Esophagus squamous epithelium (tissue), 5 donors: Measurements from ENCODE around the gene SINHCAF. TPM values are rescaled to one million over a fixed set of nuclear protein-coding genes. Genes with fewer than 3 reads are reported as not detected.

Source experiments
- DNase-seq: peaks from one replicate; lab custom pipeline; 2025; lab: John Stamatoyannopoulos, UW
- H3K27ac ChIP-seq, 4 donors: fragments of 200-600 bp; sonication (generic); one replicate each; pipeline ENCODE4 v1.5.1; 2016 to 2019; ENCODE audit warnings: mild to moderate bottlenecking in 1 of 4
- H3K27me3 ChIP-seq, 4 donors: fragments of 200-600 bp; sonication (generic); 1 replicate in 3 of 4; 2 replicates in 1 of 4; pipeline versions ENCODE4 v1.5.1 to v1.6.0; 2017 to 2021; ENCODE audit warnings: antibody characterized with exemption in 1 of 4
- H3K36me3 ChIP-seq, 3 donors: fragments of 200-600 bp; sonication (generic); one replicate each; pipeline ENCODE4 v1.5.1; 2016 to 2019
- H3K4me1 ChIP-seq, 3 donors: fragments of 200-600 bp; sonication (generic); one replicate each; pipeline ENCODE4 v1.5.1; 2017 to 2019
- H3K4me3 ChIP-seq, 4 donors: fragments of 200-600 bp; sonication (generic); 1 replicate in 3 of 4; 2 replicates in 1 of 4; pipeline ENCODE4 v1.5.1; 2016 to 2019; ENCODE audit warnings: mild to moderate bottlenecking in 2 of 4, moderate library complexity in 1 of 4
- H3K9me3 ChIP-seq, 3 donors: fragments of 200-600 bp; sonication (generic); one replicate each; pipeline ENCODE4 v1.5.1; 2016 to 2019
- CTCF ChIP-seq, 6 experiments: fragments of 450-650 bp in 4 of 6; fragments of 200-600 bp in 2 of 6; sonication (generic) in 2 of 6; IDR thresholded peaks; one replicate each; pipeline ENCODE4 v1.5.1; 2016 to 2019; ENCODE audit warnings: antibody characterized with exemption in 6 of 6, mild to moderate bottlenecking in 4 of 6, moderate library complexity in 4 of 6
- POLR2A ChIP-seq, 4 donors: fragments of 450-650 bp; IDR thresholded peaks; one replicate each; pipeline ENCODE4 v1.6.1; 2017; ENCODE audit warnings: antibody characterized with exemption in 4 of 4, mild to moderate bottlenecking in 4 of 4, moderate library complexity in 3 of 4
- WGBS, 2 donors: methylation state at CpG; one replicate each; pipeline ENCODE4 v1.1.5; 2018; 5-methylcytosine and 5-hydroxymethylcytosine counted together
- intact Hi-C: fragments of 100-400 bp; cut with DNase I; formaldehyde crosslinking; loops from one replicate; pipeline ENCODE4 v1.15.0; 2022
- total RNA-seq, 4 donors: library from RNA; depleted of rRNA; stranded (reverse); fragments of >200 nt; gene quantifications; one replicate each; pipeline ENCODE4 v1.1.0, GENCODE V29; 2016
- donor health status: DM: yes; HTN: yes; CAD: no.

Gene SINHCAF
- total RNA-seq, 4 donors from 2014 or later: 52.2 to 71.9 (median 62.0) TPM

- intact Hi-C loops: no loop called here
- DNase-seq: no peak
- WGBS, 2 donors: 75 to 80% methylated on average over 8 to 13 of the region's 13 CpGs
- H3K4me3 ChIP-seq: no peak overlapping the region
- no peaks in the 10 kb centered on the region for H3K27me3 ChIP-seq
- H3K4me1 ChIP-seq: no peaks in the 10 kb centered on the region
- TF ChIP-seq CTCF (IDR thresholded peaks at IDR 0.05): no peak
- TF ChIP-seq POLR2A (IDR thresholded peaks at IDR 0.05): no peak
- no peaks in the 10 kb centered on the region for H3K9me3 ChIP-seq
- H3K36me3 ChIP-seq: peaks cover 7 to 90% (median 8%) of the 10 kb centered on the region in 3 donors
- H3K27ac ChIP-seq: no peak overlapping the region
Measured at GRCh38 chr12:31297572-31298514, 28.1 kb downstream of the SINHCAF start.

GRCh38 chr12:31289441-31289840 is 36.5 kb downstream of the SINHCAF start:
- DNase-seq: no peak
- Histone ChIP-seq H3K27ac (no peak overlapping the region), H3K4me1 (peaks cover 0 to 4% (median 0%) of the 10 kb centered on the region in 3 donors), H3K9me3 (no peaks in the 10 kb centered on the region), H3K27me3 (no peaks in the 10 kb centered on the region), H3K4me3 (no peak overlapping the region), H3K36me3 (peaks cover 0 to 92% (median 27%) of the 10 kb centered on the region in 3 donors)
- intact Hi-C loops: no loop called here
- TF ChIP-seq CTCF (IDR thresholded peaks at IDR 0.05) (no peak), POLR2A (IDR thresholded peaks at IDR 0.05) (no peak)
- WGBS, 2 donors: 67 to 81% methylated on average over 2 of the region's 2 CpGs

GRCh38 chr12:31288381-31288780 is 37.6 kb downstream of the SINHCAF start:
- 92 to 94% methylated on average over 1 to 2 of the region's 2 CpGs for WGBS, 2 donors

GRCh38 chr12:31280183-31280582 is 45.8 kb downstream of the SINHCAF start:
- Histone ChIP-seq H3K9me3 (no peaks in the 10 kb centered on the region), H3K27me3 (no peaks in the 10 kb centered on the region), H3K27ac (peak overlapping the region in 2 of 4 donors; percentile 2 to 30), H3K4me3 (no peak overlapping the region), H3K36me3 (peaks cover 0 to 66% (median 6%) of the 10 kb centered on the region in 3 donors), H3K4me1 (no peaks in the 10 kb centered on the region)
- intact Hi-C loops: no loop called here
- DNase-seq: no peak
- TF ChIP-seq POLR2A (IDR thresholded peaks at IDR 0.05) (no peak), CTCF (IDR thresholded peaks at IDR 0.05) (no peak)

More at GRCh38 chr12:31288381-31288780, 37.6 kb downstream of the SINHCAF start:
- Histone ChIP-seq H3K4me3 (no peak overlapping the region), H3K27ac (no peak overlapping the region), H3K4me1 (peaks cover 0 to 4% (median 0%) of the 10 kb centered on the region in 3 donors), H3K27me3 (no peaks in the 10 kb centered on the region), H3K36me3 (peaks cover 0 to 92% (median 27%) of the 10 kb centered on the region in 3 donors), H3K9me3 (no peaks in the 10 kb centered on the region)
- DNase-seq: no peak
- intact Hi-C loops: no loop called here
- no peak for TF ChIP-seq CTCF (IDR thresholded peaks at IDR 0.05)
- no peak for TF ChIP-seq POLR2A (IDR thresholded peaks at IDR 0.05)

GRCh38 chr12:31279390-31279924 is 46.5 kb downstream of the SINHCAF start:
- H3K36me3 ChIP-seq: peaks cover 0 to 63% (median under 1%) of the 10 kb centered on the region in 3 donors
- TF ChIP-seq CTCF (IDR thresholded peaks at IDR 0.05) (no peak), POLR2A (IDR thresholded peaks at IDR 0.05) (no peak)
- no peaks in the 10 kb centered on the region for H3K27me3 ChIP-seq
- no peaks in the 10 kb centered on the region for H3K4me1 ChIP-seq
- 91 to 94% methylated on average over 6 to 7 of the region's 8 CpGs for whole genome bisulfite sequencing, 2 donors
- DNase-seq: no peak
- H3K9me3 ChIP-seq: no peaks in the 10 kb centered on the region
- intact Hi-C loops: no loop called here
- no peak overlapping the region for H3K4me3 ChIP-seq
- H3K27ac ChIP-seq: peak overlapping the region in 1 of 4 donors; percentile 30
